CD14-positive monocyte (primary cell): ENCODE results near the gene ALDH1A3. TPM values are rescaled to one million over a fixed set of nuclear protein-coding genes. Genes with fewer than 3 reads are reported as not detected.

ENCODE experiments used
- DNase-seq, 3 donors: peaks; one replicate each; pipeline ENCODE4 v3.0.0-alpha.2; 2011 to 2022
- H2AFZ ChIP-seq: 2 replicates; pipeline ENCODE4 v1.6.0; 2012; ENCODE audit warnings: mild to moderate bottlenecking, low read depth, low read length, inconsistent platforms; ENCODE audit not compliant: insufficient read depth, poor library complexity, severe bottlenecking
- H3K27ac ChIP-seq, 2 donors: 1 replicate in 1 of 2; 2 replicates in 1 of 2; pipeline ENCODE4 v1.5.1; 2012 to 2013; ENCODE audit warnings: low read length in 2 of 2, control low read depth in 1 of 2, inconsistent platforms in 1 of 2, low read depth in 1 of 2, mild to moderate bottlenecking in 1 of 2
- H3K27me3 ChIP-seq, 2 donors: one replicate each; pipeline versions ENCODE4 v1.6.0 to v1.6.1; 2011 to 2013; ENCODE audit warnings: low read length in 2 of 2; ENCODE audit not compliant: control insufficient read depth in 2 of 2, insufficient read depth in 2 of 2
- H3K36me3 ChIP-seq, 2 donors: replicated peaks in 1 of 2; 1 replicate in 1 of 2; 2 replicates in 1 of 2; pipeline versions ENCODE4 v1.5.1 to v1.6.1; 2012 to 2013; ENCODE audit warnings: low read length in 2 of 2, control low read depth in 1 of 2, inconsistent platforms in 1 of 2, mild to moderate bottlenecking in 1 of 2; ENCODE audit not compliant: insufficient read depth in 2 of 2, control insufficient read depth in 1 of 2
- H3K4me1 ChIP-seq, 2 donors: 1 replicate in 1 of 2; 2 replicates in 1 of 2; pipeline versions ENCODE4 v1.5.1 to v1.6.1; 2012 to 2013; ENCODE audit warnings: low read length in 2 of 2, control low read depth in 1 of 2, inconsistent platforms in 1 of 2, mild to moderate bottlenecking in 1 of 2, moderate library complexity in 1 of 2; ENCODE audit not compliant: insufficient read depth in 2 of 2, control insufficient read depth in 1 of 2
- H3K4me2 ChIP-seq: replicated peaks from 2 replicates; pipeline ENCODE3; 2012; ENCODE audit warnings: low read length, moderate library complexity, mild to moderate bottlenecking; ENCODE audit not compliant: poor library complexity, severe bottlenecking; ENCODE audit errors: extremely low read depth
- H3K4me3 ChIP-seq, 3 experiments: fragments of 200-600 bp in 1 of 3; sonication (generic) in 1 of 3; replicated peaks in 1 of 3; 1 replicate in 2 of 3; 2 replicates in 1 of 3; pipeline ENCODE4 v1.5.1; 2011 to 2013; ENCODE audit warnings: low read length in 3 of 3, mild to moderate bottlenecking in 3 of 3, control low read depth in 2 of 3, low read depth in 2 of 3, inconsistent platforms in 1 of 3, moderate library complexity in 1 of 3
- H3K79me2 ChIP-seq: 2 replicates; pipeline ENCODE4 v1.6.0; 2012; ENCODE audit warnings: mild to moderate bottlenecking, control low read depth, inconsistent platforms, low read length, moderate library complexity; ENCODE audit not compliant: insufficient read depth
- H3K9ac ChIP-seq: 2 replicates; pipeline ENCODE4 v1.6.0; 2017; ENCODE audit warnings: low read length, mild to moderate bottlenecking; ENCODE audit not compliant: insufficient read depth, poor library complexity, severe bottlenecking
- H3K9me3 ChIP-seq, 2 donors: replicated peaks in 1 of 2; 1 replicate in 1 of 2; 2 replicates in 1 of 2; pipeline versions ENCODE4 v1.5.1 to v1.6.1; 2012 to 2013; ENCODE audit warnings: low read length in 2 of 2, control low read depth in 1 of 2; ENCODE audit not compliant: control insufficient read depth in 1 of 2, insufficient read depth in 1 of 2
- H4K20me1 ChIP-seq: 2 replicates; pipeline ENCODE4 v1.6.0; 2012; ENCODE audit warnings: mild to moderate bottlenecking, low read length, control low read depth, moderate library complexity; ENCODE audit not compliant: insufficient read depth
- H3K27ac Mint-ChIP-seq, 7 donors: one replicate each; pipeline ENCODE4 v1.8.0; 2020; ENCODE audit warnings: mild to moderate bottlenecking in 7 of 7, mixed read lengths in 7 of 7, moderate library complexity in 6 of 7, inconsistent platforms in 2 of 7
- H3K27me3 Mint-ChIP-seq, 3 donors: one replicate each; pipeline ENCODE4 v1.8.0; 2021 to 2022; ENCODE audit warnings: low read depth in 3 of 3, mild to moderate bottlenecking in 3 of 3, mixed read lengths in 3 of 3, moderate library complexity in 3 of 3, inconsistent platforms in 1 of 3
- H3K36me3 Mint-ChIP-seq, 2 donors: one replicate each; pipeline ENCODE4 v1.8.0; 2020; ENCODE audit warnings: mixed read lengths in 2 of 2, inconsistent platforms in 1 of 2, mild to moderate bottlenecking in 1 of 2
- H3K4me1 Mint-ChIP-seq: one replicate; pipeline ENCODE4 v1.8.0; 2020; ENCODE audit warnings: mild to moderate bottlenecking, mixed read lengths
- H3K4me3 Mint-ChIP-seq, 2 donors: one replicate each; pipeline ENCODE4 v1.8.0; 2020; ENCODE audit warnings: mild to moderate bottlenecking in 2 of 2, mixed read lengths in 2 of 2, moderate library complexity in 1 of 2
- H3K9me3 Mint-ChIP-seq, 7 donors: one replicate each; pipeline ENCODE4 v1.8.0; 2020 to 2022; ENCODE audit warnings: mixed read lengths in 7 of 7, mild to moderate bottlenecking in 6 of 7, moderate library complexity in 6 of 7, inconsistent platforms in 2 of 7
- CTCF ChIP-seq: fragments of 200-600 bp; IDR thresholded peaks from one replicate; pipeline ENCODE4 v1.8.0; 2022; ENCODE audit warnings: antibody characterized with exemption, mild to moderate bottlenecking
- WGBS: methylation state at CpG from one replicate; pipeline ENCODE4 v1.1.5; 2013; ENCODE audit warnings: missing lambda C conversion rate; ENCODE audit not compliant: insufficient coverage; 5-methylcytosine and 5-hydroxymethylcytosine counted together
- intact Hi-C, 2 donors: fragments of 100-400 bp; cut with micrococcal nuclease; formaldehyde crosslinking; loops; one replicate each; pipeline versions ENCODE4 v1.15.0 to v1.15.1; 2023
- polyA plus RNA-seq, 3 donors: library from polyadenylated mRNA; depleted of rRNA in 1 of 3; unstranded in 2 of 3; stranded (reverse) in 1 of 3; fragments of 300-500 nt in 2 of 3; fragments of >200 nt in 1 of 3; fragmentation: Illumina TruSeq in 2 of 3; gene quantifications; 1 replicate in 2 of 3; 2 replicates in 1 of 3; pipeline ENCODE4 v1.2.3, GENCODE V29; 2012 to 2021

Gene ALDH1A3
- polyA plus RNA-seq, 3 donors = not detected

- Histone ChIP-seq H3K4me1 (peaks cover 45 to 49% of the 10 kb centered on the region in 2 donors), H3K4me2 (no peak overlapping the region), H3K4me3 (no peak overlapping the region), H3K36me3 (peaks cover 0 to 3% of the 10 kb centered on the region in 2 donors), H2AFZ (no peak overlapping the region), H3K27ac (peak overlapping the region in 1 of 2 donors; percentile 96), H3K79me2 (peaks cover 48% of the 10 kb centered on the region), H3K27me3 (no peaks in the 10 kb centered on the region), H3K9ac (no peak overlapping the region), H4K20me1 (no peaks in the 10 kb centered on the region), H3K9me3 (no peaks in the 10 kb centered on the region)
- H3K9me3 Mint-ChIP-seq = no peaks in the 10 kb centered on the region
- H3K27ac Mint-ChIP-seq = peak overlapping the region; percentile 54 to 81 (median 73)
- 95% methylated on average over 9 of the region's 10 CpGs for whole genome bisulfite sequencing
- DNase-seq = no peak
- intact Hi-C loops = loop anchor here in 1 of 2 donors (10.0 kb wide), 1 partner anchor 712 kb away; the partner anchor contains the start of gene TM2D3
- no peak for TF ChIP-seq CTCF
- peaks cover 25 to 27% of the 10 kb centered on the region in 2 donors for H3K36me3 Mint-ChIP-seq
- H3K4me1 Mint-ChIP-seq = peaks cover 21% of the 10 kb centered on the region
- H3K27me3 Mint-ChIP-seq = no peaks in the 10 kb centered on the region
- no peak overlapping the region for H3K4me3 Mint-ChIP-seq
These were observed 63.2 kb downstream of the ALDH1A3 start for GRCh38 chr15:100942656-100943425.

DNA sequence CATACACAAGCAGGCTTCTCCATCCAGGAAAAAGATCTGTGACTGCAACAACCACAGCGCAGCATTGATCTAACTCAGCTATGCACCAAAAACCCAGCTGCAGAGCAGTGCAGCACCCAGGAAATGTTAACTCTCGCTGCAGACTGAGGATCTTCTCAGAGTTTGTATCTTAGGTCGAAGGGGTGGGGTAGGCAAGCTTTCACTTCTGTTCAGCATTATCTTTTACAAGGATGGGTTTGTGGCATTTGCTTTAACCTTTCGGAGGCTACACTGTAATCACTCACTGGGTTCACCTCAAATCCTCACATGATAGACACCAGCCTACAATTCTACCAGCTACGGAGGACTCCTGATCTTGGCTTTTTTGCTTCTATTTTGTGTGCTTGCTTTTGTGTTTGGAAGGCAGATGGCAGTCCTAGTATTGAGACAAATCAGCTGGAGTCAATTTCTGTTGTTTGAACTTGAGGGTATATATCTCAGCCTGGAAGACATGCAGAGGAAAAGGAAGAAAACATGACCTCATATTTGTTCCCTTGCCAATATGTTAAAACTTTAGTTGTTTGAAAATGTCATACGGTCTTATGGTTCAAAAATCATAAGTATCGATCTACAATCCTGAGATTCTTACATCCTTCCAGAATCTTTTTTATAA is 64.7 kb downstream of the ALDH1A3 start:
- Histone ChIP-seq H4K20me1 (no peaks in the 10 kb centered on the region), H3K9ac (no peak overlapping the region), H2AFZ (no peak overlapping the region), H3K4me1 (peaks cover 46 to 61% of the 10 kb centered on the region in 2 donors), H3K36me3 (peaks cover 0 to 3% of the 10 kb centered on the region in 2 donors), H3K27me3 (no peaks in the 10 kb centered on the region), H3K9me3 (no peaks in the 10 kb centered on the region), H3K4me3 (no peak overlapping the region), H3K79me2 (peaks cover 45% of the 10 kb centered on the region), H3K27ac (peak overlapping the region in 1 of 2 donors; percentile 96), H3K4me2 (no peak overlapping the region)
- H3K4me3 Mint-ChIP-seq = no peak overlapping the region
- peak overlapping the region in 6 of 7 donors; percentile 19 to 81 (median 54) for H3K27ac Mint-ChIP-seq
- no peaks in the 10 kb centered on the region for H3K9me3 Mint-ChIP-seq
- intact Hi-C loops = loop anchor here in 1 of 2 donors (10.0 kb wide), 1 partner anchor 710 kb away; the partner anchor contains the start of gene TM2D3
- WGBS = no CpG with 5 or more reads among the region's 7 CpGs
- no peak for DNase-seq
- no peak for TF ChIP-seq CTCF
- peaks cover 0 to 3% (median 0%) of the 10 kb centered on the region in 3 donors for H3K27me3 Mint-ChIP-seq
- peaks cover 27 to 28% of the 10 kb centered on the region in 2 donors for H3K36me3 Mint-ChIP-seq
- H3K4me1 Mint-ChIP-seq = peaks cover 36% of the 10 kb centered on the region
